HG03342 (cell line): ENCODE results near the gene MYO1E.
"Not testable (repeated sequence)": the region's sequence is repeated elsewhere in the genome, so short reads cannot be mapped to it uniquely, and the experiment has no call there.

Source experiments
- ATAC-seq: cut with Tn5 transposase; IDR thresholded peaks from one replicate; pipeline ENCODE4 v1.9.1; 2021; ENCODE audit warnings: mild to moderate bottlenecking, moderate library complexity; ENCODE audit not compliant: unreplicated experiment

MYO1E gene

GRCh38 chr15:59387196-59387878 lies 14.7 kb upstream of the MYO1E start:
- not testable (repeated sequence) for ATAC-seq

- ATAC-seq = no peak
These were observed 12.5 kb upstream of the MYO1E start for GRCh38 chr15:59385171-59385570.

- no peak for ATAC-seq
These were observed 11.8 kb upstream of the MYO1E start for GRCh38 chr15:59384507-59384906.

- no peak for ATAC-seq
These were observed 8.4 kb upstream of the MYO1E start for GRCh38 chr15:59380902-59381610.

GRCh38 chr15:59379531-59379930 lies 6.9 kb upstream of the MYO1E start:
- ATAC-seq = no peak

- no peak for ATAC-seq
These were observed 6.2 kb upstream of the MYO1E start for GRCh38 chr15:59378855-59379254.

GRCh38 chr15:59377924-59378323 lies 5.3 kb upstream of the MYO1E start:
- no peak for ATAC-seq

GRCh38 chr15:59376733-59377132 lies 4.1 kb upstream of the MYO1E start:
- ATAC-seq = no peak

- no peak for ATAC-seq
These were observed 544 bp upstream of the MYO1E start for GRCh38 chr15:59373215-59373614.

- no peak for ATAC-seq
These were observed 966 bp downstream of the MYO1E start for GRCh38 chr15:59371458-59372351.

GRCh38 chr15:59369597-59369996 lies 3.1 kb downstream of the MYO1E start:
- no peak for ATAC-seq

GRCh38 chr15:59367022-59367451 lies 5.6 kb downstream of the MYO1E start:
- ATAC-seq = no peak

- ATAC-seq = no peak
These were observed 6.2 kb downstream of the MYO1E start for GRCh38 chr15:59366333-59367021.

GRCh38 chr15:59364248-59364647 lies 8.4 kb downstream of the MYO1E start:
- no peak for ATAC-seq

- no peak for ATAC-seq
These were observed 10.3 kb downstream of the MYO1E start for GRCh38 chr15:59362331-59362730.

GRCh38 chr15:59360896-59361295 lies 11.8 kb downstream of the MYO1E start:
- ATAC-seq = no peak

- ATAC-seq = no peak
These were observed 12.4 kb downstream of the MYO1E start for GRCh38 chr15:59360305-59360704.

GRCh38 chr15:59355730-59356129 lies 16.9 kb downstream of the MYO1E start:
- no peak for ATAC-seq

- no peak for ATAC-seq
These were observed 18.1 kb downstream of the MYO1E start for GRCh38 chr15:59354417-59355031.

GRCh38 chr15:59353994-59354416 lies 18.7 kb downstream of the MYO1E start:
- ATAC-seq = no peak
